Trophoblast cell (in vitro differentiated cells and primary cell): ENCODE measurements around the gene CCR8.

Experiments
- DNase-seq, 2 donors: peaks; one replicate each; pipeline ENCODE4 v3.0.0-alpha.2; 2016
- H2AFZ ChIP-seq: 2 replicates; pipeline ENCODE4 v1.6.1; 2013; ENCODE audit warnings: low read length, moderate library complexity, mild to moderate bottlenecking; ENCODE audit not compliant: insufficient read depth, poor library complexity
- H2AK5ac ChIP-seq: 2 replicates; pipeline ENCODE4 v1.6.1; 2013; ENCODE audit warnings: mild to moderate bottlenecking, low read length
- H2BK120ac ChIP-seq: 2 replicates; pipeline ENCODE4 v1.6.1; 2013; ENCODE audit warnings: low read length, mild to moderate bottlenecking, moderate library complexity; ENCODE audit not compliant: insufficient read depth, poor library complexity
- H2BK12ac ChIP-seq: 2 replicates; pipeline ENCODE4 v1.6.1; 2013; ENCODE audit warnings: mild to moderate bottlenecking, low read length, moderate library complexity
- H2BK5ac ChIP-seq: 2 replicates; pipeline ENCODE4 v1.6.1; 2013; ENCODE audit warnings: low read length, low read depth, moderate library complexity, mild to moderate bottlenecking; ENCODE audit not compliant: poor library complexity
- H3K14ac ChIP-seq: 2 replicates; pipeline ENCODE4 v1.6.1; 2013; ENCODE audit warnings: mild to moderate bottlenecking, low read length
- H3K18ac ChIP-seq: 2 replicates; pipeline ENCODE4 v1.6.1; 2013; ENCODE audit warnings: mild to moderate bottlenecking, low read length
- H3K23ac ChIP-seq: 2 replicates; pipeline ENCODE4 v1.6.1; 2013; ENCODE audit warnings: low read length
- H3K27ac ChIP-seq: 2 replicates; pipeline ENCODE4 v1.5.1; 2013; ENCODE audit warnings: low read depth, mild to moderate bottlenecking, inconsistent platforms, low read length, moderate library complexity
- H3K27me3 ChIP-seq: 2 replicates; pipeline ENCODE4 v1.6.1; 2013; ENCODE audit warnings: inconsistent platforms, mild to moderate bottlenecking, low read length, moderate library complexity; ENCODE audit not compliant: insufficient read depth
- H3K36me3 ChIP-seq, 2 experiments: 1 replicate in 1 of 2; 2 replicates in 1 of 2; pipeline ENCODE4 v1.6.1; 2013; ENCODE audit warnings: low read length in 2 of 2, mild to moderate bottlenecking in 2 of 2, moderate library complexity in 1 of 2; ENCODE audit not compliant: insufficient read depth in 2 of 2, control insufficient read depth in 1 of 2
- H3K4ac ChIP-seq: 2 replicates; pipeline ENCODE4 v1.6.1; 2013; ENCODE audit warnings: low read depth, mild to moderate bottlenecking, low read length, moderate library complexity
- H3K4me1 ChIP-seq, 2 experiments: 1 replicate in 1 of 2; 2 replicates in 1 of 2; pipeline ENCODE4 v1.6.1; 2013; ENCODE audit warnings: low read length in 2 of 2, mild to moderate bottlenecking in 2 of 2, moderate library complexity in 1 of 2; ENCODE audit not compliant: insufficient read depth in 2 of 2, control insufficient read depth in 1 of 2
- H3K4me2 ChIP-seq: 2 replicates; pipeline ENCODE4 v1.6.1; 2013; ENCODE audit warnings: inconsistent platforms, mild to moderate bottlenecking, low read length, moderate library complexity
- H3K4me3 ChIP-seq: 2 replicates; pipeline ENCODE4 v1.5.1; 2013; ENCODE audit warnings: mild to moderate bottlenecking, low read depth, low read length, inconsistent platforms
- H3K79me1 ChIP-seq: one replicate; pipeline ENCODE4 v1.6.1; 2013; ENCODE audit warnings: low read length
- H3K79me2 ChIP-seq: 2 replicates; pipeline ENCODE4 v1.6.1; 2013; ENCODE audit warnings: low read length, mild to moderate bottlenecking; ENCODE audit not compliant: control insufficient read depth, insufficient read depth, poor library complexity
- H3K9ac ChIP-seq: 2 replicates; pipeline ENCODE4 v1.6.1; 2013; ENCODE audit warnings: mild to moderate bottlenecking, low read length
- H3K9me3 ChIP-seq: 2 replicates; pipeline ENCODE4 v1.6.1; 2013; ENCODE audit warnings: low read depth, mild to moderate bottlenecking, control low read depth, inconsistent platforms, low read length; ENCODE audit not compliant: insufficient read depth
- H4K12ac ChIP-seq: 2 replicates; pipeline ENCODE4 v1.6.1; 2013; ENCODE audit warnings: low read depth, mild to moderate bottlenecking, low read length, moderate library complexity
- H4K8ac ChIP-seq: 2 replicates; pipeline ENCODE4 v1.6.1; 2013; ENCODE audit warnings: low read depth, mild to moderate bottlenecking, low read length, moderate library complexity
- H4K91ac ChIP-seq: one replicate; pipeline ENCODE4 v1.6.1; 2013; ENCODE audit warnings: low read depth, mild to moderate bottlenecking, low read length, moderate library complexity
- WGBS: extraction: QIAGEN DNeasy Blood & Tissue Kit; methylation state at CpG from one replicate; pipeline ENCODE4 v1.1.7; 2013; ENCODE audit warnings: missing lambda C conversion rate; ENCODE audit not compliant: insufficient read length, insufficient coverage; ENCODE audit errors: extremely low coverage; 5-methylcytosine and 5-hydroxymethylcytosine counted together

CCR8 gene

DNA sequence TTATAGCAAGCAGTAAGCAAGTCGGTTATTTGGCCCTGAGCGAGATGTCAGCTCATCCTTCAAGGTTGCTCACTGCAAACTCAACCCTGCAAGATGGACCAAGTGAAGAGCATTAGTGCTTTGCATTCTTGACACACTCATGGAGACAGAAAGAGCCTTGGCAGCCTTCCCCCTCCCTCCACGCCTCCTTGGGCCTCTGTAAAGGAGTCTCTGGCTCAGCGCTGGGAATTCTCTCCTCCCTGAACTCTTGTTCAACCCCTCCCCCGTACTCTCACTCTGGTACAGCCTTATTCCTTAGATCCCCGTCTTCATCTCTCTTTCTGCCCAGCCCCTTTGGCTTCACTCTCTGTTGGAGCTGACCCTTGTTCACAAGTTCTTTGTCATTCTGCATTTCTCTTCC is 47.5 kb upstream of the CCR8 start:
- Histone ChIP-seq H2BK12ac (no peak overlapping the region), H4K8ac (no peak overlapping the region)

DNA sequence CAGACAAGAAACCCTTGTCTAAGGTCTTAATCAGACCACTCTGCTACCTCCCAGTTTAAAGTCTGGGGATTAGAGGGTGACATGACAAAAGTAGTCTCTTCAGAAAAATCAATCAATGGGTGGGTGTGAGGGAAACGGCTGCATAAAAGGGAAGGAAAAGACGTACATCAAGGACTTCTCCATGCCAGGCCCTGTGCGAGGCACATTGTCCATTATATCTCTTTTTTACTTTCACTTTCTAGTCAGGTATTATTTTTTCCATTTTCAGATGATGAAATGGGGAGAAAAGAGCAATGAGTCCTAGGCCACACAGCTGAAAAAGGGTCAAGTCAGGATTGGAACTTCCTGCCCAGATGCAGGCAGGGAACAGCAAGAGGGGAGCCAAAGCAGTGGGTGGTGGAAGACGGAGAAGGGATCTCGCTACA is 45.0 kb upstream of the CCR8 start:
- H2BK12ac ChIP-seq: no peak overlapping the region
- no peak overlapping the region for H4K91ac ChIP-seq
- no peak overlapping the region for H3K14ac ChIP-seq
- no peak overlapping the region for H3K4ac ChIP-seq
- H3K9ac ChIP-seq: no peak overlapping the region
- H4K8ac ChIP-seq: no peak overlapping the region
- H3K36me3 ChIP-seq: no peaks in the 10 kb centered on the region
- H3K23ac ChIP-seq: no peak overlapping the region
- no CpG with 5 or more reads among the region's 5 CpGs for whole genome bisulfite sequencing
- no peak overlapping the region for H3K27ac ChIP-seq
- no peak overlapping the region for H3K18ac ChIP-seq
- H3K79me2 ChIP-seq: no peaks in the 10 kb centered on the region
- no peaks in the 10 kb centered on the region for H3K27me3 ChIP-seq
- H3K4me3 ChIP-seq: no peak overlapping the region
- H2AFZ ChIP-seq: no peak overlapping the region
- H2AK5ac ChIP-seq: no peak overlapping the region
- no peak overlapping the region for H3K4me2 ChIP-seq
- H3K9me3 ChIP-seq: no peaks in the 10 kb centered on the region
- no peak overlapping the region for H4K12ac ChIP-seq
- H3K79me1 ChIP-seq: no peaks in the 10 kb centered on the region
- H3K4me1 ChIP-seq: peaks cover 0 to 2% of the 10 kb centered on the region in 2 experiments
- DNase-seq: no peak
- H2BK120ac ChIP-seq: no peak overlapping the region
- H2BK5ac ChIP-seq: no peak overlapping the region

More for the DNA sequence above, 47.5 kb upstream of the CCR8 start:
- Histone ChIP-seq H4K91ac (no peak overlapping the region), H3K23ac (no peak overlapping the region), H3K36me3 (no peaks in the 10 kb centered on the region), H3K27me3 (no peaks in the 10 kb centered on the region), H2AFZ (no peak overlapping the region), H3K18ac (no peak overlapping the region), H3K4me1 (peaks cover 12 to 15% of the 10 kb centered on the region in 2 experiments), H3K27ac (no peak overlapping the region), H4K12ac (no peak overlapping the region), H3K9me3 (no peaks in the 10 kb centered on the region), H2AK5ac (no peak overlapping the region), H3K14ac (no peak overlapping the region), H3K9ac (no peak overlapping the region), H2BK120ac (no peak overlapping the region), H3K4ac (no peak overlapping the region), H2BK5ac (no peak overlapping the region), H3K4me3 (no peak overlapping the region), H3K4me2 (no peak overlapping the region), H3K79me2 (no peaks in the 10 kb centered on the region), H3K79me1 (no peaks in the 10 kb centered on the region)
- WGBS: no CpG with 5 or more reads among the region's 6 CpGs
- no peak for DNase-seq

DNA sequence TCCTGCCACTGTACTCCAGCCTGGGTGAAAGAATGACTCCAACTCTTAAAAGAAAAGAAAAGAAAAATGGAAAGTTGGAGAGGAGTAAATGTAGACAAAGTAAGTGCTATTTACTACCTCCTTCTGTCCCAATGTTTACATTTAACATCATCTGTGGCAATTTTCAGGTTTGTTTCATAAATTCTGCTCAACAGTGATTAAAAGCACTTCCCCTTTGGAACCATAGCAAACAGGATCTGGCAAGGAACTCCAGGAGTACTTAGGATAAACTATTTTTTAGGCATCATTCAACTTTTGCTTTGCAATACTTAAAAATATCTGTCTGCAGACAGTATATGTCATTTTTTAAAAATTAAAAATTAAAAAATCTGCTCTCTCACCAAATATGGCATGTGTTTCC is 44.2 kb upstream of the CCR8 start:
- H3K79me2 ChIP-seq: no peaks in the 10 kb centered on the region
- H3K14ac ChIP-seq: no peak overlapping the region
- H3K9me3 ChIP-seq: no peaks in the 10 kb centered on the region
- no peak overlapping the region for H3K18ac ChIP-seq
- no peak overlapping the region for H3K4me2 ChIP-seq
- H2BK12ac ChIP-seq: no peak overlapping the region
- no peaks in the 10 kb centered on the region for H3K36me3 ChIP-seq
- H3K27ac ChIP-seq: no peak overlapping the region
- no peak overlapping the region for H4K8ac ChIP-seq
- no peaks in the 10 kb centered on the region for H3K79me1 ChIP-seq
- H2BK5ac ChIP-seq: no peak overlapping the region
- H3K9ac ChIP-seq: no peak overlapping the region
- H2AK5ac ChIP-seq: no peak overlapping the region
- H3K27me3 ChIP-seq: no peaks in the 10 kb centered on the region
- no peaks in the 10 kb centered on the region for H3K4me1 ChIP-seq
- no peak overlapping the region for H3K4ac ChIP-seq
- H3K23ac ChIP-seq: no peak overlapping the region
- no peak overlapping the region for H2BK120ac ChIP-seq
- H4K12ac ChIP-seq: no peak overlapping the region
- no peak overlapping the region for H2AFZ ChIP-seq
- no peak for DNase-seq
- no peak overlapping the region for H3K4me3 ChIP-seq
- no peak overlapping the region for H4K91ac ChIP-seq

DNA sequence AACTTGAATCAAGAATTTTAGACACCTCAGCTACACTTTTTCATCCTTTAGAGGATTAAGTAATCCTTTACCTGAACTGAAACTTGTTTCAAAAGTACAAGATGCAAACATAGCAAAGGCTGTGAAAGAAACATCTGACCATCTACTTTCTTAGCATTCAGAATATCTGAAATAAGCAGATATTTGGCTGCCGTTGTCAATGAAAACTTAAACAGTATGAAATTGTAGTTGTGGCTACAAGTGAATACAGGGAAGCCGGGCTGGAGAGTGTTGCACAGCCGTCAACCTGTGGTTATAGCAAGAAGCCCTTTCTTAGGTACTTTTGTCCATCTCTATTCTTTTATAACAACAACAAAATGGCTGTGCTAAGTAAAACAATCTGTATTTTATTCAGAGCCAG is 42.7 kb upstream of the CCR8 start:
- Histone ChIP-seq H3K4ac (no peak overlapping the region), H4K91ac (no peak overlapping the region), H3K18ac (no peak overlapping the region), H3K14ac (no peak overlapping the region), H3K4me2 (no peak overlapping the region), H3K79me1 (no peaks in the 10 kb centered on the region), H4K8ac (no peak overlapping the region), H3K27me3 (no peaks in the 10 kb centered on the region), H2BK5ac (no peak overlapping the region), H2AFZ (no peak overlapping the region), H3K9me3 (no peaks in the 10 kb centered on the region), H2BK120ac (no peak overlapping the region), H3K79me2 (no peaks in the 10 kb centered on the region), H2AK5ac (no peak overlapping the region), H4K12ac (no peak overlapping the region), H3K4me1 (no peaks in the 10 kb centered on the region), H2BK12ac (no peak overlapping the region), H3K36me3 (no peaks in the 10 kb centered on the region), H3K23ac (no peak overlapping the region), H3K9ac (no peak overlapping the region), H3K4me3 (no peak overlapping the region), H3K27ac (no peak overlapping the region)
- DNase-seq: no peak
- no CpG with 5 or more reads among the region's 3 CpGs for WGBS
